Measurements from ENCODE around the gene PTGS1. TPM values are rescaled to one million over a fixed set of nuclear protein-coding genes. Genes with fewer than 3 reads are reported as not detected.

The PTGS1 gene
- total RNA-seq, 4 donors from 2014 or later = 2.2 to 7.3 (median 4.4) TPM

GRCh38 chr9:122334916-122335315, 35.9 kb upstream of the PTGS1 start:
- Histone ChIP-seq H3K27ac (no peak overlapping the region), H3K36me3 (peaks cover 0 to 9% (median 0%) of the 10 kb centered on the region in 3 donors), H3K27me3 (no peaks in the 10 kb centered on the region), H3K9me3 (no peaks in the 10 kb centered on the region), H3K4me3 (no peak overlapping the region), H3K4me1 (no peaks in the 10 kb centered on the region)
- DNase-seq (ENCODE audit: low spot score in 2 of 2) = no peak
- no peak for TF ChIP-seq EP300 (IDR thresholded peaks at IDR 0.05)
- no peak for TF ChIP-seq POLR2A (IDR thresholded peaks at IDR 0.05)
- TF ChIP-seq CTCF (IDR thresholded peaks at IDR 0.05) = no peak
- 69% methylated on average over 4 of the region's 4 CpGs for WGBS, 2 donors

GRCh38 chr9:122336189-122336588, 34.6 kb upstream of the PTGS1 start:
- H3K9me3 ChIP-seq = no peaks in the 10 kb centered on the region
- no peaks in the 10 kb centered on the region for H3K27me3 ChIP-seq
- DNase-seq (ENCODE audit: low spot score in 2 of 2) = no peak
- 90 to 91% methylated on average over 5 of the region's 5 CpGs for WGBS, 2 donors
- no peaks in the 10 kb centered on the region for H3K36me3 ChIP-seq
- TF ChIP-seq EP300 (IDR thresholded peaks at IDR 0.05) = no peak
- no peak for TF ChIP-seq POLR2A (IDR thresholded peaks at IDR 0.05)
- TF ChIP-seq CTCF (IDR thresholded peaks at IDR 0.05) = no peak
- H3K4me3 ChIP-seq = no peak overlapping the region
- H3K27ac ChIP-seq = no peak overlapping the region
- H3K4me1 ChIP-seq = no peaks in the 10 kb centered on the region

GRCh38 chr9:122336866-122337555, 33.8 kb upstream of the PTGS1 start:
- no peaks in the 10 kb centered on the region for H3K9me3 ChIP-seq
- 42% methylated on average over 7 to 23 of the region's 26 CpGs for WGBS, 2 donors
- H3K36me3 ChIP-seq = no peaks in the 10 kb centered on the region
- no peak overlapping the region for H3K4me3 ChIP-seq
- no peak for TF ChIP-seq CTCF (IDR thresholded peaks at IDR 0.05)
- TF ChIP-seq POLR2A (IDR thresholded peaks at IDR 0.05) = no peak
- TF ChIP-seq EP300 (IDR thresholded peaks at IDR 0.05) = no peak
- DNase-seq (ENCODE audit: low spot score in 2 of 2) = no peak
- H3K4me1 ChIP-seq = no peaks in the 10 kb centered on the region
- no peak overlapping the region for H3K27ac ChIP-seq
- H3K27me3 ChIP-seq = no peaks in the 10 kb centered on the region

- Histone ChIP-seq H3K27me3 (no peaks in the 10 kb centered on the region), H3K4me3 (no peak overlapping the region), H3K27ac (no peak overlapping the region), H3K4me1 (no peaks in the 10 kb centered on the region), H3K9me3 (no peaks in the 10 kb centered on the region), H3K36me3 (no peaks in the 10 kb centered on the region)
- 39 to 47% methylated on average over 4 of the region's 4 CpGs for WGBS, 2 donors
- no peak for DNase-seq (ENCODE audit: low spot score in 2 of 2)
- TF ChIP-seq POLR2A (IDR thresholded peaks at IDR 0.05) (no peak), EP300 (IDR thresholded peaks at IDR 0.05) (no peak), CTCF (IDR thresholded peaks at IDR 0.05) (no peak)
Observed at GRCh38 chr9:122337556-122337929, 33.3 kb upstream of the PTGS1 start.

- no peak for DNase-seq (ENCODE audit: low spot score in 2 of 2)
- Histone ChIP-seq H3K27ac (no peak overlapping the region), H3K4me3 (no peak overlapping the region), H3K27me3 (no peaks in the 10 kb centered on the region), H3K9me3 (no peaks in the 10 kb centered on the region), H3K36me3 (no peaks in the 10 kb centered on the region), H3K4me1 (no peaks in the 10 kb centered on the region)
- WGBS, 2 donors = 74 to 84% methylated on average over 6 of the region's 6 CpGs
- TF ChIP-seq CTCF (IDR thresholded peaks at IDR 0.05) (no peak), EP300 (IDR thresholded peaks at IDR 0.05) (no peak)
Observed at GRCh38 chr9:122338536-122338935, 32.3 kb upstream of the PTGS1 start.
